Hematopoietic multipotent progenitor cell (in vitro differentiated cells): Measurements from ENCODE around the gene COG2. TPM values are rescaled to one million over a fixed set of nuclear protein-coding genes. Genes with fewer than 3 reads are reported as not detected.
"Not testable (repeated sequence)": the region's sequence is repeated elsewhere in the genome, so short reads cannot be mapped to it uniquely, and the experiment has no call there.

Source experiments
- DNase-seq, 3 donors: peaks; one replicate each; pipeline ENCODE4 v3.0.0-alpha.2; 2011 to 2015; ENCODE audit warnings: low read depth in 2 of 3, low spot score in 2 of 3
- total RNA-seq: library from RNA; depleted of rRNA; stranded (reverse); fragments of >200 nt; gene quantifications from one replicate; pipeline ENCODE4 v1.2.3, GENCODE V29; 2012

COG2 gene
- 11.6 TPM for total RNA-seq

GRCh38 chr1:230642263-230642959, at the start of gene COG2:
TSS of gene COG2 (plus strand) at chr1:230642481. CDS start at chr1:230642607, 126 bp downstream.
- DNase-seq: peak; percentile 94 to 95 (median 94)

- no peak for DNase-seq
These were observed 49.4 kb upstream of the COG2 start for GRCh38 chr1:230592848-230593414.

GRCh38 chr1:230594214-230594773, 48.0 kb upstream of the COG2 start:
- no peak for DNase-seq

- DNase-seq: no peak
These were observed 47.1 kb upstream of the COG2 start for GRCh38 chr1:230595181-230595580.

GRCh38 chr1:230596306-230596705, 46.0 kb upstream of the COG2 start:
- DNase-seq: no peak

DNA sequence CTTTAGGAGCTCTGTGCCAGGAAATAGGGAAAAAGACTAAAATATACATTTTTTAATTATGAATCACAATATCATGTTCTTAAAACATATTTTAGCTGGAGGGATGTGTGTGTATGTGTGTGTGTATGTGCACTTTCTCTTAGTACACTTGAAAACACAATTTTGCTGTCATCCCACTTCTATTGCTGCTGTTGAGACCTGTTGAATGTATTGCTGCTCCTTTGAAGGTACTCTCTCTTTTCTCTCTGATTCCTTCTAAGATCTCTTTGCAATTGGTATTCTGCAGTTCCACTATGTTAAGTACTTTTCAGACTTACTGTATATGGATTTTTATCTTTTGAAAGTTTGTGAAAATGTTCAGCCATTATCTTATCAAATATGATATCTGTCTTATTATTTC, 43.5 kb upstream of the COG2 start:
- no peak for DNase-seq

- DNase-seq: no peak
These were observed 42.2 kb upstream of the COG2 start for GRCh38 chr1:230599926-230600656.

DNA sequence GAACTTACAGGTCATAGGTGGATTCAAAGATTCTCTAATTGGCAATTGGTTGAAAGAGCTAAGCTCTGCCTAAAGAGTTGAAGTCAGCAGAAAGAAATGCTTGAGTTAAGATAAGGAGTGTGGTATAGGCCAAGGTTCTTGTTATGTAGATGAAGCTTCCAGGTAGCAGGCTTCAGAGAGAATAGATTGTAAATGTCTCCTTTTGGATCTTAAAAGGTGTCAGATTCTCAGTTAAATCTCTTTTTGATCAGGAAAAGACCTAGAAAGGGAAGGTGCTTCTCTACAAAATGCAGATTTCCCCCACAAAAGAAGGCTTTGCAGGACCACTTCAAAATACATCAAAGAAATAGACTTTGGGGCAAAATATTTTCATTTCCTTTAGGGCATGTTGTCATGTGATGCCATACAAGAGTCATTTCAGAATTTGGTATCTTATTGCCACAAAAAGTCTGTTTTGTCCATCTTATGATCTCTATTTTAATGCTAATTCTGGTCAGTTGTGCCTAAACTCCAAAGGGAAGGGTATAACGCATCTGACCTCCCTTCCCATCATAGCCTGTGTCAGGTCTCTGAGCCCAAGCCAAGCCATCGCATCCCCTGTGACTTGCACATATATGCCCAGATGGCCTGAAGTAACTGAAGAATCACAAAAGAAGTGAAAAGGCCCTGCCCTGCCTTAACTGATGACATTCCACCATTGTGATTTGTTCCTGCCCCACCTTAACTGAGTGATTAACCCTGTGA, 41.5 kb upstream of the COG2 start:
- DNase-seq: not testable (repeated sequence)

DNA sequence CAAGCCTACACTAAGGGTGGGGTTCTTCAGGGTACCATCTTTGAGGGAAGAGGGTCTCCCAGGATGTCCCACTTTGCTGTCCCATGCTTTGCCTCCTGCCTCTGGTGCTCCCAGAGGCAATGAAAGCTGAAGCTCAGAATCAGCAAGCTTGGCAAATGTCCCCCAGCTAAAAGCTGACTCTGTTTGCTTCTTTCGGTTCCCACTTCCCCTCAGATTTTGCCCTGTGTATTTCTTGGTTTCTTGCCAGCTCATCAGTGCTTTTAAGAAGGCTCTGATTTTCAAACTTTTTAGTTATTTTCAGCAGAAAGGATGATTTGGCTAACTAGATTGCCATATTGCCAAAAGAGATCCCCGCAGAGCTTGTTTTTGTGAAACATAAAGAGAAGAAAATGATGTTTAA, 33.1 kb upstream of the COG2 start:
- DNase-seq: no peak

- no peak for DNase-seq
These were observed 31.7 kb upstream of the COG2 start for GRCh38 chr1:230610589-230610988.

- no peak for DNase-seq
These were observed 31.0 kb upstream of the COG2 start for GRCh38 chr1:230611128-230611877.

GRCh38 chr1:230611878-230612235, 30.4 kb upstream of the COG2 start:
- DNase-seq: no peak

- no peak for DNase-seq
These were observed 29.6 kb upstream of the COG2 start for GRCh38 chr1:230612651-230613050.

DNA sequence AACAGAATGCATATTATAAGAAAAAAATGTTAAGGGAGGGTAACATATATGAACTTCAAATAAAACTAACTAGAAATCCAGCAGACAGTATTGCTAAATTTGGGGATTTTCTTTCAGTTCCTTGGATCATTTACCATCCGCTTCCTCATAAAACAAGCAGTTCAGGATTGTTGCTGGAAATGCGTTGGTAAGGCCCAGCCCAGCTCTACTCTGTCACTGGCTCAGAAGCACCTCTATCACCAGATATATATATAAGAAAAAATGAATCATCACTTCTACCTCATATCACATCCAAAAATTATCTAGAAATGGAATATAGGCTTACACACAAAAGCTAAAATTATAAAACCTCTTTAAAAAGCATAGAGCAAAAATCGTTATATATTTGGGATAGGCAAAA, 28.2 kb upstream of the COG2 start:
- no peak for DNase-seq

DNA sequence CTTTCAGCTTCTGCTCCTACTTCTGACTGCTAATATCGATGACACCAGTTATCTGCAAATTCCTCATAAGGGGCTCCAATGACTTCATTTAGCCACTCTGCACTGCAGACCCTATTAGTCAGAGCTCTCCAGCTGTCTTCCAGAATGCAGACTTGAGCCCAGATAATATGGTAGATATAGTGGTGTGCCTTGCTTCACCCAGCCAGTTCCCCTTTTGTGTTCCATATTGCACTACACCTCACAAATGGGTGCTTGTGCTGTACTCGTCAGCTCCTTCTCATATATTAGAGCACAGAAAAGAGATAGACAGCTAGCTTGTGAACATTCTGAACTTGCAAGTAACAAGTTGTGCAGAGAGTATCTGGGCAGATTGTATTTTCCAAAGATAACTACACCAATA, 23.7 kb upstream of the COG2 start:
- no peak for DNase-seq

GRCh38 chr1:230620649-230621323, 21.5 kb upstream of the COG2 start:
- no peak for DNase-seq

GRCh38 chr1:230621324-230622030, 20.8 kb upstream of the COG2 start:
- DNase-seq: no peak

GRCh38 chr1:230622151-230622550, 20.1 kb upstream of the COG2 start:
- no peak for DNase-seq

DNA sequence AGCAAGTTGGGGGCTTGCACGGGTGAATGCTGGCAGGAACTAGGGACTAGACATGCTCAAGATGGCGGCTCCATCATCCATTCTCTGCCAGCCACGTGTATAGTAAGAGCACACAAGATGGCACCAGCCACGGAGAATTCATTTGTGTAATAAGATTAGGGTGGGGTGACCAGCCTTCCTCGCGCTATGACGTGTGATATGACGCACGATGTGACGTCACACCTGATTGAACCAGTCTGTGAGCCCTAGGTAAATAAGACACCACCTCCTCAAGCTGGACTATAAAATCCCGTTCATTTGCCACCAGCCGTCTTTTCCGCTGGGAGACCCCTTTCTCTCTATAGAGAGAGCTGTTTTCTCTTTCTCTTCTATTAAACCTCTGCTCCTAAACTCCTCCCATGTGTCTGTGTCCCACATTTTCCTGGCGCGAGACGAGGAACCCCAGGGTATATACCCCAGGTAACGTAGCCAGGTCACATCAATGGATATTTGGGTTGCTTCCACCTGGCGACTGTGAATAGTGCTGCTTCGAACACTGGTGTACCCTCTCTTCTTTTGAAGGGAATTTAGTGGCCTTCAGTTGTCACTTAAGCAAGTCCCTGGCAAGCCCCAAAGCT, 18.1 kb upstream of the COG2 start:
- no peak for DNase-seq
